Parathyroid adenoma (tissue), 2 donors: ENCODE data around the gene SORBS1.

Experiments
- H2AFZ ChIP-seq: fragments of 300-600 bp; sonication (generic); one replicate; pipeline ENCODE4 v1.7.0; 2017; ENCODE audit warnings: antibody characterized with exemption, mild to moderate bottlenecking
- H3K27ac ChIP-seq: fragments of 300-600 bp; sonication (generic); one replicate; pipeline ENCODE4 v1.7.0; 2017
- H3K27me3 ChIP-seq: fragments of 300-600 bp; sonication (generic); one replicate; pipeline ENCODE4 v1.7.0; 2017; ENCODE audit warnings: low read length; ENCODE audit not compliant: control insufficient read depth, insufficient read depth
- H3K36me3 ChIP-seq: fragments of 300-600 bp; sonication (generic); one replicate; pipeline ENCODE4 v1.7.0; 2017; ENCODE audit warnings: low read length; ENCODE audit not compliant: control insufficient read depth, insufficient read depth
- H3K4me1 ChIP-seq: fragments of 300-600 bp; sonication (generic); one replicate; pipeline ENCODE4 v1.7.0; 2017; ENCODE audit warnings: control low read depth
- H3K4me2 ChIP-seq: fragments of 300-600 bp; sonication (generic); one replicate; pipeline ENCODE4 v1.7.0; 2017; ENCODE audit warnings: low read length
- H3K4me3 ChIP-seq: fragments of 300-600 bp; sonication (generic); one replicate; pipeline ENCODE4 v1.7.0; 2017; ENCODE audit warnings: low read depth, low read length
- H3K79me2 ChIP-seq: fragments of 300-600 bp; sonication (generic); one replicate; pipeline ENCODE4 v1.7.0; 2017; ENCODE audit warnings: control low read depth
- H3K9ac ChIP-seq: fragments of 300-600 bp; sonication (generic); one replicate; pipeline ENCODE4 v1.7.0; 2017; ENCODE audit warnings: mild to moderate bottlenecking
- H3K9me3 ChIP-seq: fragments of 300-600 bp; sonication (generic); one replicate; pipeline ENCODE4 v1.7.0; 2017; ENCODE audit warnings: low read length; ENCODE audit not compliant: control insufficient read depth
- TF ChIP-seq, protein P1 (sequence below): fragments of 300-600 bp; sonication (generic); IDR thresholded peaks from one replicate; pipeline ENCODE4 v1.7.0; 2017; ENCODE audit warnings: antibody characterized with exemption, mild to moderate bottlenecking
- donor health status: primary hyperparathyroidism.

SORBS1 gene

GRCh38 chr10:95573964-95574604 lies 12.9 kb upstream of the SORBS1 start:
- TF ChIP-seq, protein P1, sequence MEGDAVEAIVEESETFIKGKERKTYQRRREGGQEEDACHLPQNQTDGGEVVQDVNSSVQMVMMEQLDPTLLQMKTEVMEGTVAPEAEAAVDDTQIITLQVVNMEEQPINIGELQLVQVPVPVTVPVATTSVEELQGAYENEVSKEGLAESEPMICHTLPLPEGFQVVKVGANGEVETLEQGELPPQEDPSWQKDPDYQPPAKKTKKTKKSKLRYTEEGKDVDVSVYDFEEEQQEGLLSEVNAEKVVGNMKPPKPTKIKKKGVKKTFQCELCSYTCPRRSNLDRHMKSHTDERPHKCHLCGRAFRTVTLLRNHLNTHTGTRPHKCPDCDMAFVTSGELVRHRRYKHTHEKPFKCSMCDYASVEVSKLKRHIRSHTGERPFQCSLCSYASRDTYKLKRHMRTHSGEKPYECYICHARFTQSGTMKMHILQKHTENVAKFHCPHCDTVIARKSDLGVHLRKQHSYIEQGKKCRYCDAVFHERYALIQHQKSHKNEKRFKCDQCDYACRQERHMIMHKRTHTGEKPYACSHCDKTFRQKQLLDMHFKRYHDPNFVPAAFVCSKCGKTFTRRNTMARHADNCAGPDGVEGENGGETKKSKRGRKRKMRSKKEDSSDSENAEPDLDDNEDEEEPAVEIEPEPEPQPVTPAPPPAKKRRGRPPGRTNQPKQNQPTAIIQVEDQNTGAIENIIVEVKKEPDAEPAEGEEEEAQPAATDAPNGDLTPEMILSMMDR = no peak
- Histone ChIP-seq H3K9ac (no peak overlapping the region), H2AFZ (no peak overlapping the region), H3K36me3 (no peaks in the 10 kb centered on the region), H3K9me3 (no peaks in the 10 kb centered on the region), H3K79me2 (no peaks in the 10 kb centered on the region), H3K27me3 (no peaks in the 10 kb centered on the region), H3K4me1 (no peaks in the 10 kb centered on the region), H3K4me3 (no peak overlapping the region), H3K27ac (no peak overlapping the region), H3K4me2 (no peak overlapping the region)

DNA sequence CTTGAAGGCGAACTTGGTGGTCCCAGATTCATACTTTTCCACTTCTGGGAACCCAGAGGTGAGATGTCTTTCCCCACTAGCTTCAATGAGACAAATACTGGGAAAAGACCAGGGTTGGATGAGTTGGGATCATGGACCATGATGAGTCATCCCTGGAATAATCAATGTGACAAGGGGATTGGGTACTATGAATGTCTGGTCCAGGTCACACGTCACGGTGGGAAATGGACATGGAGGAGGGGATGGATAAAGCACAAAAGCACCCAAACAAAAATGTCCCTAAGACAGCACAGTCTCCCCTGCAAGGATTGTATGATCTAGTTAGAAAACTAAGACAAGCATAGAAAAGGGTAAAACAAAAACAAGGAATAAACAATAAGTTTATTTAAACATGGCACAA lies 12.4 kb upstream of the SORBS1 start:
- Histone ChIP-seq H3K4me2 (no peak overlapping the region), H3K4me3 (no peak overlapping the region), H3K4me1 (no peaks in the 10 kb centered on the region), H3K27me3 (no peaks in the 10 kb centered on the region), H3K27ac (no peak overlapping the region), H3K79me2 (no peaks in the 10 kb centered on the region), H3K9ac (no peak overlapping the region), H3K9me3 (no peaks in the 10 kb centered on the region), H3K36me3 (no peaks in the 10 kb centered on the region), H2AFZ (no peak overlapping the region)
- TF ChIP-seq, protein P1 = no peak

GRCh38 chr10:95572131-95572820 lies 11.1 kb upstream of the SORBS1 start:
- no peaks in the 10 kb centered on the region for H3K36me3 ChIP-seq
- no peaks in the 10 kb centered on the region for H3K79me2 ChIP-seq
- H3K27ac ChIP-seq = no peak overlapping the region
- no peak overlapping the region for H3K9ac ChIP-seq
- H3K4me3 ChIP-seq = no peak overlapping the region
- H3K27me3 ChIP-seq = no peaks in the 10 kb centered on the region
- no peak overlapping the region for H3K4me2 ChIP-seq
- TF ChIP-seq, protein P1 = no peak
- no peaks in the 10 kb centered on the region for H3K9me3 ChIP-seq
- H3K4me1 ChIP-seq = no peaks in the 10 kb centered on the region
- H2AFZ ChIP-seq = peak overlapping the region; percentile 13

GRCh38 chr10:95571390-95571789 lies 10.2 kb upstream of the SORBS1 start:
- no peak overlapping the region for H3K27ac ChIP-seq
- H3K4me3 ChIP-seq = no peak overlapping the region
- H3K4me2 ChIP-seq = no peak overlapping the region
- H3K9ac ChIP-seq = no peak overlapping the region
- no peaks in the 10 kb centered on the region for H3K4me1 ChIP-seq
- no peaks in the 10 kb centered on the region for H3K9me3 ChIP-seq
- TF ChIP-seq, protein P1 = no peak
- H3K79me2 ChIP-seq = no peaks in the 10 kb centered on the region
- no peaks in the 10 kb centered on the region for H3K36me3 ChIP-seq
- no peaks in the 10 kb centered on the region for H3K27me3 ChIP-seq
- H2AFZ ChIP-seq = no peak overlapping the region

GRCh38 chr10:95569368-95569767 lies 8.2 kb upstream of the SORBS1 start:
- Histone ChIP-seq H3K9ac (no peak overlapping the region), H3K36me3 (no peaks in the 10 kb centered on the region), H3K27ac (no peak overlapping the region), H2AFZ (no peak overlapping the region), H3K79me2 (no peaks in the 10 kb centered on the region), H3K9me3 (no peaks in the 10 kb centered on the region), H3K4me1 (no peaks in the 10 kb centered on the region), H3K4me2 (no peak overlapping the region), H3K4me3 (no peak overlapping the region), H3K27me3 (no peaks in the 10 kb centered on the region)
- TF ChIP-seq, protein P1 = no peak
